Endothelial cell of umbilical vein (primary cell): ENCODE measurements around the gene RNLS.

ENCODE experiments used
- CTCF ChIP-seq, 2 donors: IDR thresholded peaks; 1 replicate in 1 of 2; 2 replicates in 1 of 2; pipeline ENCODE4 v1.5.1; 2011; ENCODE audit warnings: low read length in 2 of 2, mild to moderate bottlenecking in 2 of 2, moderate library complexity in 2 of 2, control low read depth in 1 of 2, inconsistent platforms in 1 of 2, low read depth in 1 of 2; ENCODE audit not compliant: insufficient read depth in 1 of 2; ENCODE audit errors: extremely low read depth in 1 of 2
- EZH2 ChIP-seq: IDR thresholded peaks from 2 replicates; pipeline ENCODE4 v1.6.1; 2012; ENCODE audit warnings: borderline replicate concordance, low read depth, mild to moderate bottlenecking, moderate library complexity, low read length, inconsistent platforms; ENCODE audit not compliant: severe bottlenecking
- GATA2 ChIP-seq: IDR thresholded peaks from 2 replicates; pipeline ENCODE4 v1.7.0; 2011; ENCODE audit warnings: low read depth, mild to moderate bottlenecking, moderate library complexity, mixed read lengths, low read length; ENCODE audit not compliant: insufficient read length, insufficient read depth
- JUN ChIP-seq: IDR thresholded peaks from 2 replicates; pipeline ENCODE4 v1.6.1; 2011; ENCODE audit warnings: borderline replicate concordance, low read depth; ENCODE audit not compliant: insufficient read length, insufficient read depth
- MAX ChIP-seq: IDR thresholded peaks from 2 replicates; pipeline ENCODE4 v1.6.1; 2011; ENCODE audit not compliant: insufficient read depth, insufficient read length
- POLR2A ChIP-seq: IDR thresholded peaks from 2 replicates; pipeline ENCODE4 v1.6.1; 2012; ENCODE audit warnings: low read depth, mild to moderate bottlenecking, control low read depth, low read length
- POLR2AphosphoS5 ChIP-seq: IDR thresholded peaks from 2 replicates; pipeline ENCODE4 v1.6.1; 2012; ENCODE audit warnings: low read depth, mild to moderate bottlenecking, control low read depth, low read length, moderate library complexity; ENCODE audit not compliant: insufficient read depth

GRCh38 chr10:88311264-88311663 lies 271.9 kb downstream of the RNLS start:
- TF ChIP-seq CTCF (IDR thresholded peaks at IDR 0.05; ENCODE audit: extremely low read depth in 1 of 2, insufficient read depth in 1 of 2, low read depth in 1 of 2, low read length in 2 of 2) (no peak), EZH2 (no peak), MAX (no peak), POLR2AphosphoS5 (no peak), POLR2A (no peak), JUN (no peak), GATA2 (no peak)
